DOHH2 (cell line): ENCODE data around the gene HECA.
"Not testable (repeated sequence)": the region's sequence is repeated elsewhere in the genome, so short reads cannot be mapped to it uniquely, and the experiment has no call there.

ENCODE experiments used
- H3F3A ChIP-seq: fragments of 200-600 bp; sonication (generic), shearing (Covaris generic); 2 replicates; pipeline ENCODE4 v1.6.0; 2016; ENCODE audit warnings: antibody characterized with exemption, mild to moderate bottlenecking; ENCODE audit not compliant: control insufficient read depth, insufficient read depth
- H3K27ac ChIP-seq: fragments of 200-600 bp; sonication (generic); 2 replicates; pipeline ENCODE4 v1.5.1; 2014; ENCODE audit warnings: low read depth, mild to moderate bottlenecking, low read length, moderate library complexity
- H3K27me3 ChIP-seq: fragments of 200-600 bp; sonication (generic); 2 replicates; pipeline ENCODE4 v1.6.1; 2014; ENCODE audit warnings: mild to moderate bottlenecking, low read length, mixed read lengths; ENCODE audit not compliant: control insufficient read depth
- H3K36me3 ChIP-seq: fragments of 200-600 bp; sonication (generic); 2 replicates; pipeline ENCODE4 v1.6.1; 2014; ENCODE audit warnings: mild to moderate bottlenecking, low read length, moderate library complexity, mixed read lengths; ENCODE audit not compliant: control insufficient read depth
- H3K4me1 ChIP-seq: fragments of 200-600 bp; sonication (generic); 2 replicates; pipeline ENCODE4 v1.6.1; 2014; ENCODE audit warnings: mild to moderate bottlenecking, low read length, mixed read lengths; ENCODE audit not compliant: control insufficient read depth
- H3K4me2 ChIP-seq: fragments of 200-600 bp; sonication (generic); 2 replicates; pipeline ENCODE4 v1.6.0; 2014; ENCODE audit warnings: mild to moderate bottlenecking, low read length, moderate library complexity
- H3K4me3 ChIP-seq: fragments of 200-600 bp; sonication (generic); 2 replicates; pipeline ENCODE4 v1.5.1; 2014; ENCODE audit warnings: mild to moderate bottlenecking, low read length, mixed read lengths
- H3K79me2 ChIP-seq: fragments of 200-600 bp; sonication (generic); 2 replicates; pipeline ENCODE4 v1.6.1; 2014; ENCODE audit warnings: mild to moderate bottlenecking, low read length, mixed read lengths; ENCODE audit not compliant: control insufficient read depth
- H3K9me2 ChIP-seq: fragments of 200-600 bp; sonication (generic); replicated peaks from 2 replicates; pipeline ENCODE4 v1.6.1; 2014; ENCODE audit warnings: mild to moderate bottlenecking, low read length, mixed read lengths; ENCODE audit not compliant: control insufficient read depth
- H3K9me3 ChIP-seq: fragments of 200-600 bp; sonication (generic); 2 replicates; pipeline ENCODE4 v1.6.1; 2014; ENCODE audit warnings: antibody characterized with exemption, low read length, mixed read lengths; ENCODE audit not compliant: control insufficient read depth, insufficient read depth
- H4K20me1 ChIP-seq: fragments of 200-600 bp; sonication (generic); 2 replicates; pipeline ENCODE4 v1.6.0; 2014; ENCODE audit warnings: low read depth, mild to moderate bottlenecking, antibody characterized with exemption, low read length, moderate library complexity; ENCODE audit not compliant: control insufficient read depth, insufficient read depth
- EZH2phosphoT487 ChIP-seq: fragments of 200-600 bp; sonication (generic); IDR thresholded peaks from 2 replicates; pipeline ENCODE4 v1.6.1; 2017; ENCODE audit warnings: borderline replicate concordance, mild to moderate bottlenecking, antibody characterized with exemption, low read length, moderate library complexity, mixed read lengths
- TF ChIP-seq, protein P1 (sequence below): fragments of 200-600 bp; sonication (generic); IDR thresholded peaks from one replicate; pipeline ENCODE4 v1.5.1; 2014; ENCODE audit warnings: antibody characterized with exemption, mild to moderate bottlenecking, low read depth, low read length; ENCODE audit not compliant: poor library complexity, severe bottlenecking

Gene HECA

DNA sequence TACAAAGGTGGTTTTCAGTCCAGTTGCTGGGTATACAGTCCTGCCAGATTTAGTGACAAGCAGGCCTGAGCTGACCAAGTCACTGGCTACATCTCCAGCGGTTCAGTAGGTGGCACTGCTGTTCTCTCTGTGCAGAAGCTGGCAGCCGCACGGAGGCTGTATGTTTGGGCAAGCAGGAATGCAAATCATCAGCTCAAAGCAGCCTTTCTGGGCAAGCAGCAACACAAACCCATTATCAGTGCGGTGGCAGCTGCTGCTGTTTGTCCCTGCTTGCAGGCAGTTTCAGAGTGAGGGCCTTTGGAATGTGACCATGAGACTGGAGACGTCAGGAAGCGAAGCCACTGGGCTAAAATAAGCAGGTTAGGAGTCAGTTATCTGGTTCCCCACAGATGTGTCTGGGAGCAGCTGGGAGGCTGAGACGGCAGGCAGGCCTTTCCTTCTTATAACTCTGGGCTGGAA lies 84.4 kb downstream of the HECA start:
- Histone ChIP-seq H3K4me2 (peak overlapping the region; percentile 96), H3K27me3 (no peaks in the 10 kb centered on the region), H3K9me3 (no peaks in the 10 kb centered on the region), H3F3A (no peaks in the 10 kb centered on the region), H4K20me1 (no peaks in the 10 kb centered on the region), H3K27ac (peak overlapping the region; percentile 75), H3K9me2 (no peaks in the 10 kb centered on the region), H3K79me2 (peaks cover 5% of the 10 kb centered on the region), H3K4me3 (peak overlapping the region; percentile 84), H3K36me3 (peaks cover 7% of the 10 kb centered on the region; the same call in 1 of the 2 replicates), H3K4me1 (peaks cover 40% of the 10 kb centered on the region)
- TF ChIP-seq EZH2phosphoT487, result no peak
- TF ChIP-seq, protein P1, sequence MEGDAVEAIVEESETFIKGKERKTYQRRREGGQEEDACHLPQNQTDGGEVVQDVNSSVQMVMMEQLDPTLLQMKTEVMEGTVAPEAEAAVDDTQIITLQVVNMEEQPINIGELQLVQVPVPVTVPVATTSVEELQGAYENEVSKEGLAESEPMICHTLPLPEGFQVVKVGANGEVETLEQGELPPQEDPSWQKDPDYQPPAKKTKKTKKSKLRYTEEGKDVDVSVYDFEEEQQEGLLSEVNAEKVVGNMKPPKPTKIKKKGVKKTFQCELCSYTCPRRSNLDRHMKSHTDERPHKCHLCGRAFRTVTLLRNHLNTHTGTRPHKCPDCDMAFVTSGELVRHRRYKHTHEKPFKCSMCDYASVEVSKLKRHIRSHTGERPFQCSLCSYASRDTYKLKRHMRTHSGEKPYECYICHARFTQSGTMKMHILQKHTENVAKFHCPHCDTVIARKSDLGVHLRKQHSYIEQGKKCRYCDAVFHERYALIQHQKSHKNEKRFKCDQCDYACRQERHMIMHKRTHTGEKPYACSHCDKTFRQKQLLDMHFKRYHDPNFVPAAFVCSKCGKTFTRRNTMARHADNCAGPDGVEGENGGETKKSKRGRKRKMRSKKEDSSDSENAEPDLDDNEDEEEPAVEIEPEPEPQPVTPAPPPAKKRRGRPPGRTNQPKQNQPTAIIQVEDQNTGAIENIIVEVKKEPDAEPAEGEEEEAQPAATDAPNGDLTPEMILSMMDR, result peak; percentile 91

- Histone ChIP-seq H3F3A (peaks cover 3% of the 10 kb centered on the region), H3K79me2 (peaks cover 5% of the 10 kb centered on the region), H3K27ac (peak overlapping the region; percentile 75), H3K27me3 (no peaks in the 10 kb centered on the region), H3K4me2 (peak overlapping the region; percentile 96), H4K20me1 (no peaks in the 10 kb centered on the region), H3K4me1 (peaks cover 40% of the 10 kb centered on the region), H3K4me3 (peak overlapping the region; percentile 84), H3K36me3 (peaks cover 7% of the 10 kb centered on the region; the same call in 1 of the 2 replicates), H3K9me2 (no peaks in the 10 kb centered on the region), H3K9me3 (no peaks in the 10 kb centered on the region)
- TF ChIP-seq, protein P1, result no peak
- TF ChIP-seq EZH2phosphoT487, result no peak
These were observed 84.9 kb downstream of the HECA start for GRCh38 chr6:139219746-139220145.

DNA sequence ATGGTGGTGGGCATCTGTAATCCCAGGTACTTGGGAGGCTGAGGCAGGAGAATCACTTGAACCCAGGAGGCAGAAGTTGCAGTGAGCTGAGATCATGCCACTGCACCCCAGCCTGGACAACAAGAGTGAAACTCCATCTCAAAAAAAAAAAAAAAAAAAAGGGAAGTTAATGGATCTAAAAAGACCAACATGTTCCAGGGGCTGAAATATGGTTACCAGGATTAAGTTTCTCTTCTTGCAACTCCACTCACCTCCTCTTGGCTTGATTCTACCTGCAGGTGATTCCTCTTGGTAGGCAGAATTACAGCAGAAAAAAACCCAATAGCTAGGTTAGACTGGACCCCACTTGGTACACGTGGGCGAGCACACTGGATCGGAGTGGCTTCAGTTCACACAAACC lies 93.5 kb downstream of the HECA start:
- Histone ChIP-seq H3K27ac (peak overlapping the region; percentile 23), H3K4me1 (peaks cover 55% of the 10 kb centered on the region), H3K4me3 (peak overlapping the region; percentile 17), H3F3A (peaks cover 20% of the 10 kb centered on the region), H3K4me2 (peak overlapping the region; percentile 55)
- H3K9me3 ChIP-seq, H3K79me2 ChIP-seq, H3K36me3 ChIP-seq, H3K27me3 ChIP-seq, H3K9me2 ChIP-seq, H4K20me1 ChIP-seq: not testable (repeated sequence)
